Gastrocnemius medialis (tissue), 4 donors: ENCODE measurements around the gene PARD3. TPM values are rescaled to one million over a fixed set of nuclear protein-coding genes. Genes with fewer than 3 reads are reported as not detected.

ENCODE experiments used
- ATAC-seq, 2 donors: fragments of 150-250 bp; one replicate each; pipeline ENCODE4 v1.9.1; 2016
- DNase-seq, 2 donors: peaks; one replicate each; pipeline ENCODE4 v3.0.0-alpha.2; 2019
- H3K27ac ChIP-seq, 4 donors: fragments of 200-600 bp; sonication (generic); 1 replicate in 1 of 4; 2 replicates in 3 of 4; pipeline ENCODE4 v1.5.1; 2016 to 2018; ENCODE audit warnings: mild to moderate bottlenecking in 2 of 4, moderate library complexity in 1 of 4
- H3K27me3 ChIP-seq, 3 donors: fragments of 200-600 bp; sonication (generic) in 2 of 3; 1 replicate in 1 of 3; 2 replicates in 2 of 3; pipeline versions ENCODE4 v1.5.1 to v1.6.0; 2016 to 2019; ENCODE audit warnings: mild to moderate bottlenecking in 1 of 3, moderate library complexity in 1 of 3
- H3K36me3 ChIP-seq, 2 donors: fragments of 200-600 bp; sonication (generic) in 1 of 2; one replicate each; pipeline ENCODE4 v1.5.1; 2017 to 2018
- H3K4me1 ChIP-seq, 2 donors: fragments of 200-600 bp; sonication (generic) in 1 of 2; one replicate each; pipeline ENCODE4 v1.5.1; 2016 to 2017; ENCODE audit warnings: mild to moderate bottlenecking in 2 of 2
- H3K4me3 ChIP-seq, 4 donors: fragments of 200-600 bp; sonication (generic) in 3 of 4; 1 replicate in 1 of 4; 2 replicates in 3 of 4; pipeline ENCODE4 v1.5.1; 2016 to 2019; ENCODE audit warnings: mild to moderate bottlenecking in 2 of 4
- H3K9me3 ChIP-seq, 3 donors: fragments of 200-600 bp; sonication (generic) in 2 of 3; 1 replicate in 1 of 3; 2 replicates in 2 of 3; pipeline ENCODE4 v1.5.1; 2016 to 2019
- CTCF ChIP-seq, 5 experiments: fragments of 450-650 bp in 3 of 5; fragments of 200-600 bp in 2 of 5; sonication (generic) in 2 of 5; IDR thresholded peaks in 4 of 5; conservative IDR thresholded peaks in 1 of 5; 1 replicate in 4 of 5; 2 replicates in 1 of 5; pipeline ENCODE4 v1.5.1; 2016 to 2019; ENCODE audit warnings: antibody characterized with exemption in 5 of 5, mild to moderate bottlenecking in 3 of 5, moderate library complexity in 3 of 5
- POLR2A ChIP-seq, 2 donors: fragments of 450-650 bp; IDR thresholded peaks; one replicate each; pipeline ENCODE4 v1.6.1; 2017; ENCODE audit warnings: antibody characterized with exemption in 2 of 2, mild to moderate bottlenecking in 2 of 2, moderate library complexity in 2 of 2
- in situ Hi-C, 4 donors: fragments of 200-750 bp; cut with MboI; loops; one replicate each; pipeline versions ENCODE4 v1.15.0 to v1.8.0; 2017; ENCODE audit warnings: low sequenced_read_pairs in 4 of 4
- intact Hi-C: fragments of 100-400 bp; cut with DNase I; formaldehyde crosslinking; loops from one replicate; pipeline ENCODE4 v1.15.1; 2023; ENCODE audit warnings: low total_unique reads
- total RNA-seq, 4 donors: library from RNA; depleted of rRNA; stranded (reverse); fragments of >200 nt; gene quantifications; one replicate each; pipeline versions ENCODE4 v1.1.0 to v1.2.3, GENCODE V29; 2016

The PARD3 gene
- total RNA-seq, 4 donors from 2014 or later = 64.6 to 75.8 (median 68.3) TPM

GRCh38 chr10:34433241-34434076, 381.6 kb downstream of the PARD3 start:
- Histone ChIP-seq H3K4me1 (peaks cover 26 to 38% of the 10 kb centered on the region in 2 donors), H3K36me3 (no peaks in the 10 kb centered on the region), H3K27me3 (no peaks in the 10 kb centered on the region), H3K4me3 (no peak overlapping the region), H3K27ac (no peak overlapping the region), H3K9me3 (no peaks in the 10 kb centered on the region)
- in situ Hi-C loops (no loop called here), intact Hi-C loops (no loop called here)
- DNase-seq (no peak), ATAC-seq (peak in 1 of 2 donors; percentile 7)
- no peak for TF ChIP-seq POLR2A (IDR thresholded peaks at IDR 0.05)
- no peak for TF ChIP-seq CTCF (IDR thresholded peaks at IDR 0.05 in 4 of 5, conservative IDR thresholded peaks at IDR 0.05 in 1 of 5)

- ATAC-seq (no peak), DNase-seq (no peak)
- no peak overlapping the region for H3K27ac ChIP-seq
- H3K4me1 ChIP-seq = peaks cover 24 to 31% of the 10 kb centered on the region in 2 donors
- no peaks in the 10 kb centered on the region for H3K36me3 ChIP-seq
- in situ Hi-C loops (no loop called here), intact Hi-C loops (no loop called here)
- no peaks in the 10 kb centered on the region for H3K9me3 ChIP-seq
- TF ChIP-seq CTCF (IDR thresholded peaks at IDR 0.05 in 4 of 5, conservative IDR thresholded peaks at IDR 0.05 in 1 of 5) (no peak), POLR2A (IDR thresholded peaks at IDR 0.05) (no peak)
- H3K4me3 ChIP-seq = no peak overlapping the region
- no peaks in the 10 kb centered on the region for H3K27me3 ChIP-seq
These were observed 382.5 kb downstream of the PARD3 start for GRCh38 chr10:34432589-34432988.

- ATAC-seq (no peak), DNase-seq (no peak)
- in situ Hi-C loops = no loop called here
- H3K4me1 ChIP-seq = peaks cover 24 to 29% of the 10 kb centered on the region in 2 donors
- no peak overlapping the region for H3K4me3 ChIP-seq
- H3K27ac ChIP-seq = no peak overlapping the region
- no peaks in the 10 kb centered on the region for H3K36me3 ChIP-seq
- H3K27me3 ChIP-seq = no peaks in the 10 kb centered on the region
- no peak for TF ChIP-seq POLR2A (IDR thresholded peaks at IDR 0.05)
- no peak for TF ChIP-seq CTCF (IDR thresholded peaks at IDR 0.05 in 4 of 5, conservative IDR thresholded peaks at IDR 0.05 in 1 of 5)
- intact Hi-C loops = no loop called here
- H3K9me3 ChIP-seq = no peaks in the 10 kb centered on the region
These were observed 384.4 kb downstream of the PARD3 start for GRCh38 chr10:34430685-34431084.

GRCh38 chr10:34428501-34428900, 386.6 kb downstream of the PARD3 start:
- H3K36me3 ChIP-seq = no peaks in the 10 kb centered on the region
- H3K27me3 ChIP-seq = no peaks in the 10 kb centered on the region
- ATAC-seq (no peak), DNase-seq (no peak)
- intact Hi-C loops (no loop called here), in situ Hi-C loops (no loop called here)
- no peak overlapping the region for H3K27ac ChIP-seq
- no peak for TF ChIP-seq POLR2A (IDR thresholded peaks at IDR 0.05)
- no peak for TF ChIP-seq CTCF (IDR thresholded peaks at IDR 0.05 in 4 of 5, conservative IDR thresholded peaks at IDR 0.05 in 1 of 5)
- no peak overlapping the region for H3K4me3 ChIP-seq
- H3K9me3 ChIP-seq = no peaks in the 10 kb centered on the region
- peaks cover 12 to 13% of the 10 kb centered on the region in 2 donors for H3K4me1 ChIP-seq
